Mesenchymal stem cell (in vitro differentiated cells and primary cell): ENCODE results near the gene TRPC6.

Source experiments
- DNase-seq: peaks from one replicate; pipeline ENCODE4 v3.0.0-alpha.2; 2013
- H2AFZ ChIP-seq: one replicate; pipeline ENCODE4 v1.6.1; 2013; ENCODE audit warnings: low read depth, mild to moderate bottlenecking, control low read depth, inconsistent platforms, low read length, moderate library complexity
- H2AK5ac ChIP-seq: 2 replicates; pipeline ENCODE4 v1.6.1; 2013; ENCODE audit warnings: low read length, moderate library complexity, mild to moderate bottlenecking, inconsistent platforms; ENCODE audit not compliant: severe bottlenecking
- H2BK120ac ChIP-seq: one replicate; pipeline ENCODE4 v1.6.1; 2013; ENCODE audit warnings: low read depth, mild to moderate bottlenecking, inconsistent platforms, low read length, moderate library complexity
- H2BK12ac ChIP-seq, 2 experiments: one replicate each; pipeline ENCODE4 v1.6.1; 2013; ENCODE audit warnings: inconsistent platforms in 2 of 2, low read length in 2 of 2, mild to moderate bottlenecking in 2 of 2, moderate library complexity in 2 of 2, control low read depth in 1 of 2
- H2BK15ac ChIP-seq: one replicate; pipeline ENCODE4 v1.6.1; 2013; ENCODE audit warnings: mild to moderate bottlenecking, low read depth, inconsistent platforms; ENCODE audit not compliant: poor library complexity, severe bottlenecking
- H2BK5ac ChIP-seq: 2 replicates; pipeline ENCODE4 v1.6.1; 2013; ENCODE audit warnings: low read depth, mild to moderate bottlenecking, low read length, control low read depth, inconsistent platforms; ENCODE audit not compliant: poor library complexity, severe bottlenecking
- H3K14ac ChIP-seq, 2 experiments: one replicate each; pipeline ENCODE4 v1.6.1; 2013; ENCODE audit warnings: inconsistent platforms in 2 of 2, low read length in 2 of 2, control low read depth in 1 of 2, mild to moderate bottlenecking in 1 of 2, moderate library complexity in 1 of 2
- H3K18ac ChIP-seq, 2 experiments: one replicate each; pipeline ENCODE4 v1.6.1; 2013; ENCODE audit warnings: inconsistent platforms in 2 of 2, low read length in 2 of 2, control low read depth in 1 of 2, low read depth in 1 of 2, mild to moderate bottlenecking in 1 of 2
- H3K23ac ChIP-seq, 2 experiments: one replicate each; pipeline ENCODE4 v1.6.1; 2013; ENCODE audit warnings: inconsistent platforms in 2 of 2, low read length in 2 of 2, mild to moderate bottlenecking in 2 of 2, moderate library complexity in 2 of 2, control low read depth in 1 of 2
- H3K27ac ChIP-seq: 2 replicates; pipeline ENCODE4 v1.5.1; 2013; ENCODE audit warnings: mild to moderate bottlenecking, moderate library complexity, low read length, control low read depth, inconsistent platforms; ENCODE audit not compliant: poor library complexity, severe bottlenecking
- H3K27me3 ChIP-seq, 2 experiments: 2 replicates each; pipeline versions ENCODE4 v1.6.1 to v1.7.0; 2013; ENCODE audit warnings: low read length in 2 of 2, mild to moderate bottlenecking in 2 of 2, moderate library complexity in 2 of 2, control low read depth in 1 of 2, inconsistent platforms in 1 of 2; ENCODE audit not compliant: control insufficient read depth in 1 of 2, insufficient read depth in 1 of 2
- H3K36me3 ChIP-seq, 2 experiments: 2 replicates each; pipeline versions ENCODE4 v1.6.1 to v1.7.0; 2013; ENCODE audit warnings: low read length in 2 of 2, control low read depth in 1 of 2, inconsistent platforms in 1 of 2, low read depth in 1 of 2, mild to moderate bottlenecking in 1 of 2; ENCODE audit not compliant: insufficient read depth in 2 of 2, control insufficient read depth in 1 of 2
- H3K4ac ChIP-seq, 2 experiments: one replicate each; pipeline ENCODE4 v1.6.1; 2013; ENCODE audit warnings: inconsistent platforms in 2 of 2, low read length in 2 of 2, mild to moderate bottlenecking in 2 of 2, moderate library complexity in 2 of 2, control low read depth in 1 of 2, low read depth in 1 of 2
- H3K4me1 ChIP-seq: 2 replicates; pipeline ENCODE4 v1.6.1; 2013; ENCODE audit warnings: low read depth, low read length, control low read depth; ENCODE audit not compliant: control insufficient read depth, insufficient read depth
- H3K4me2 ChIP-seq: 2 replicates; pipeline ENCODE4 v1.6.1; 2013; ENCODE audit warnings: low read length, mild to moderate bottlenecking, inconsistent platforms; ENCODE audit not compliant: poor library complexity, severe bottlenecking
- H3K4me3 ChIP-seq, 2 experiments: 2 replicates each; pipeline versions ENCODE4 v1.5.1 to v1.7.0; 2013; ENCODE audit warnings: low read length in 2 of 2, mild to moderate bottlenecking in 2 of 2, control low read depth in 1 of 2, low read depth in 1 of 2; ENCODE audit not compliant: insufficient read depth in 1 of 2
- H3K79me1 ChIP-seq: replicated peaks from 2 replicates; pipeline ENCODE4 v1.6.1; 2013; ENCODE audit warnings: mild to moderate bottlenecking, control low read depth, low read length, inconsistent platforms; ENCODE audit not compliant: poor library complexity, severe bottlenecking
- H3K9ac ChIP-seq: 2 replicates; pipeline ENCODE4 v1.7.0; 2013; ENCODE audit warnings: mild to moderate bottlenecking, low read length, moderate library complexity
- H3K9me3 ChIP-seq: 2 replicates; pipeline ENCODE4 v1.7.0; 2013; ENCODE audit warnings: mild to moderate bottlenecking, low read length; ENCODE audit not compliant: control insufficient read depth
- H4K8ac ChIP-seq: one replicate; pipeline ENCODE4 v1.6.1; 2013; ENCODE audit warnings: inconsistent platforms, mild to moderate bottlenecking, low read length, moderate library complexity
- H4K91ac ChIP-seq: one replicate; pipeline ENCODE4 v1.6.1; 2013; ENCODE audit warnings: mild to moderate bottlenecking, low read length, inconsistent platforms
- WGBS: methylation state at CpG from one replicate; pipeline ENCODE4 v1.1.7; 2013; ENCODE audit warnings: mixed read lengths; 5-methylcytosine and 5-hydroxymethylcytosine counted together

The TRPC6 gene

GRCh38 chr11:101612481-101612880 is 28.7 kb upstream of the TRPC6 start:
- H3K14ac ChIP-seq = no peak overlapping the region

GRCh38 chr11:101600924-101601323 is 17.1 kb upstream of the TRPC6 start:
- Histone ChIP-seq H3K79me1 (no peaks in the 10 kb centered on the region), H3K9ac (no peak overlapping the region), H2AFZ (no peak overlapping the region), H4K8ac (no peak overlapping the region), H3K27ac (no peak overlapping the region), H2AK5ac (no peak overlapping the region), H3K4me2 (no peak overlapping the region), H3K9me3 (no peaks in the 10 kb centered on the region), H2BK120ac (no peak overlapping the region), H3K4me3 (no peak overlapping the region), H2BK5ac (no peak overlapping the region), H3K27me3 (peaks cover 0 to 5% of the 10 kb centered on the region in 2 experiments), H2BK12ac (no peak overlapping the region), H3K23ac (no peak overlapping the region), H3K14ac (no peak overlapping the region), H3K4me1 (no peaks in the 10 kb centered on the region), H2BK15ac (no peak overlapping the region), H3K18ac (no peak overlapping the region), H4K91ac (no peak overlapping the region), H3K4ac (no peak overlapping the region), H3K36me3 (no peaks in the 10 kb centered on the region)
- DNase-seq = no peak
- 100% methylated on average over 1 of the region's 3 CpGs for WGBS

More at GRCh38 chr11:101612481-101612880, 28.7 kb upstream of the TRPC6 start:
- Histone ChIP-seq H3K4ac (no peak overlapping the region), H4K8ac (no peak overlapping the region), H3K36me3 (no peaks in the 10 kb centered on the region), H2AK5ac (no peak overlapping the region), H3K4me1 (no peaks in the 10 kb centered on the region), H2BK15ac (no peak overlapping the region), H2AFZ (no peak overlapping the region), H3K4me3 (no peak overlapping the region), H2BK5ac (no peak overlapping the region), H3K79me1 (no peaks in the 10 kb centered on the region), H2BK120ac (no peak overlapping the region), H4K91ac (no peak overlapping the region), H3K9ac (no peak overlapping the region), H2BK12ac (no peak overlapping the region), H3K4me2 (no peak overlapping the region), H3K23ac (no peak overlapping the region), H3K27me3 (peaks cover 3 to 51% of the 10 kb centered on the region in 2 experiments), H3K9me3 (no peaks in the 10 kb centered on the region), H3K27ac (no peak overlapping the region), H3K18ac (no peak overlapping the region)
- WGBS = 64% methylated on average over 1 of the region's 1 CpG
- no peak for DNase-seq

GRCh38 chr11:101586965-101587364 is 3.2 kb upstream of the TRPC6 start:
- Histone ChIP-seq H4K8ac (no peak overlapping the region), H3K23ac (no peak overlapping the region), H3K4me1 (peaks cover 16% of the 10 kb centered on the region), H3K9ac (no peak overlapping the region), H3K9me3 (no peaks in the 10 kb centered on the region), H3K4me2 (no peak overlapping the region), H2AFZ (no peak overlapping the region), H3K36me3 (no peaks in the 10 kb centered on the region), H3K4me3 (no peak overlapping the region), H2BK120ac (no peak overlapping the region), H2AK5ac (no peak overlapping the region), H3K18ac (no peak overlapping the region), H2BK12ac (no peak overlapping the region), H2BK15ac (no peak overlapping the region), H2BK5ac (peak overlapping the region; percentile 31), H3K79me1 (no peaks in the 10 kb centered on the region), H3K27ac (no peak overlapping the region), H3K14ac (no peak overlapping the region), H3K27me3 (peaks cover 25 to 34% of the 10 kb centered on the region in 2 experiments), H3K4ac (no peak overlapping the region), H4K91ac (no peak overlapping the region)
- DNase-seq = no peak
- WGBS = 77% methylated on average over 5 of the region's 5 CpGs

GRCh38 chr11:101584655-101585054 is 848 bp upstream of the TRPC6 start:
- 57% methylated on average over 2 of the region's 2 CpGs for WGBS
- Histone ChIP-seq H2BK120ac (no peak overlapping the region), H3K27me3 (peaks cover 37 to 39% of the 10 kb centered on the region in 2 experiments), H3K23ac (no peak overlapping the region), H4K8ac (no peak overlapping the region), H2BK12ac (no peak overlapping the region), H2BK15ac (no peak overlapping the region), H2BK5ac (no peak overlapping the region), H3K18ac (no peak overlapping the region), H3K79me1 (no peaks in the 10 kb centered on the region), H3K14ac (no peak overlapping the region), H3K4me1 (peaks cover 16% of the 10 kb centered on the region), H3K4me3 (no peak overlapping the region), H4K91ac (no peak overlapping the region), H2AFZ (no peak overlapping the region), H3K36me3 (no peaks in the 10 kb centered on the region), H3K9ac (no peak overlapping the region), H3K9me3 (no peaks in the 10 kb centered on the region), H3K4me2 (no peak overlapping the region), H3K4ac (no peak overlapping the region), H3K27ac (no peak overlapping the region), H2AK5ac (no peak overlapping the region)
- DNase-seq = no peak
